Ectodermal cell (in vitro differentiated cells): ENCODE results near the gene TKTL1.

Experiments
- H3K27ac ChIP-seq: 2 replicates; pipeline ENCODE4 v1.7.0; 2013; ENCODE audit warnings: mild to moderate bottlenecking, low read depth, low read length; ENCODE audit not compliant: insufficient read depth, poor library complexity, severe bottlenecking
- H3K27me3 ChIP-seq: 2 replicates; pipeline ENCODE4 v1.7.0; 2013; ENCODE audit warnings: mild to moderate bottlenecking, low read length; ENCODE audit not compliant: insufficient read depth, control insufficient read depth, poor library complexity, severe bottlenecking
- H3K36me3 ChIP-seq: one replicate; pipeline ENCODE4 v1.7.0; 2013; ENCODE audit warnings: low read length; ENCODE audit not compliant: control insufficient read depth, insufficient read depth
- H3K4me1 ChIP-seq: one replicate; pipeline ENCODE4 v1.7.0; 2013; ENCODE audit warnings: low read length; ENCODE audit not compliant: control insufficient read depth, insufficient read depth
- H3K4me3 ChIP-seq: 2 replicates; pipeline ENCODE4 v1.7.0; 2013; ENCODE audit warnings: low read depth, low read length, control low read depth; ENCODE audit not compliant: insufficient read depth
- H3K9me3 ChIP-seq: 2 replicates; pipeline ENCODE4 v1.7.0; 2013; ENCODE audit warnings: mild to moderate bottlenecking, low read length, moderate library complexity; ENCODE audit not compliant: control insufficient read depth
- WGBS, 2 experiments: methylation state at CpG; one replicate each; pipeline ENCODE4 v1.1.7; 2013; ENCODE audit warnings: missing lambda C conversion rate in 2 of 2; 5-methylcytosine and 5-hydroxymethylcytosine counted together

Gene TKTL1

GRCh38 chrX:154360155-154360713 lies 64.6 kb downstream of the TKTL1 start:
- Histone ChIP-seq H3K27me3 (no peaks in the 10 kb centered on the region), H3K9me3 (no peaks in the 10 kb centered on the region), H3K4me1 (no peaks in the 10 kb centered on the region), H3K4me3 (no peak overlapping the region), H3K27ac (no peak overlapping the region), H3K36me3 (peaks cover 60% of the 10 kb centered on the region)
- WGBS, 2 experiments, result 94 to 96% methylated on average over 34 of the region's 34 CpGs

GRCh38 chrX:154362085-154362742 lies 66.6 kb downstream of the TKTL1 start:
- Histone ChIP-seq H3K4me1 (no peaks in the 10 kb centered on the region), H3K4me3 (no peak overlapping the region), H3K9me3 (no peaks in the 10 kb centered on the region), H3K27ac (no peak overlapping the region), H3K36me3 (peaks cover 67% of the 10 kb centered on the region), H3K27me3 (no peaks in the 10 kb centered on the region)
- 95 to 96% methylated on average over 30 of the region's 30 CpGs for WGBS, 2 experiments

- H3K4me1 ChIP-seq, result no peaks in the 10 kb centered on the region
- H3K27me3 ChIP-seq, result no peaks in the 10 kb centered on the region
- peaks cover 62% of the 10 kb centered on the region for H3K36me3 ChIP-seq
- H3K4me3 ChIP-seq, result no peak overlapping the region
- H3K27ac ChIP-seq, result no peak overlapping the region
- no peaks in the 10 kb centered on the region for H3K9me3 ChIP-seq
- 96% methylated on average over 20 of the region's 20 CpGs for WGBS, 2 experiments
Measured at GRCh38 chrX:154363706-154364439, 68.3 kb downstream of the TKTL1 start.

GRCh38 chrX:154365052-154365600 lies 69.5 kb downstream of the TKTL1 start:
- WGBS, 2 experiments, result 94 to 95% methylated on average over 20 of the region's 20 CpGs
- Histone ChIP-seq H3K4me1 (no peaks in the 10 kb centered on the region), H3K36me3 (peaks cover 51% of the 10 kb centered on the region)

GRCh38 chrX:154365997-154366665 lies 70.5 kb downstream of the TKTL1 start:
- H3K4me1 ChIP-seq, result no peaks in the 10 kb centered on the region
- peaks cover 45% of the 10 kb centered on the region for H3K36me3 ChIP-seq
- H3K4me3 ChIP-seq, result no peak overlapping the region
- H3K9me3 ChIP-seq, result no peaks in the 10 kb centered on the region
- no peaks in the 10 kb centered on the region for H3K27me3 ChIP-seq
- no peak overlapping the region for H3K27ac ChIP-seq
- WGBS, 2 experiments, result 97 to 98% methylated on average over 32 of the region's 32 CpGs

More at GRCh38 chrX:154365052-154365600, 69.5 kb downstream of the TKTL1 start:
- Histone ChIP-seq H3K27ac (no peak overlapping the region), H3K9me3 (no peaks in the 10 kb centered on the region), H3K27me3 (no peaks in the 10 kb centered on the region), H3K4me3 (no peak overlapping the region)

GRCh38 chrX:154366666-154367055 lies 71.1 kb downstream of the TKTL1 start:
- WGBS, 2 experiments, result 96 to 97% methylated on average over 11 of the region's 11 CpGs
- Histone ChIP-seq H3K27ac (no peak overlapping the region), H3K27me3 (peaks cover 2% of the 10 kb centered on the region), H3K36me3 (peaks cover 40% of the 10 kb centered on the region), H3K9me3 (no peaks in the 10 kb centered on the region), H3K4me1 (no peaks in the 10 kb centered on the region), H3K4me3 (no peak overlapping the region)

GRCh38 chrX:154367474-154368308 lies 72.1 kb downstream of the TKTL1 start:
- 95 to 96% methylated on average over 31 of the region's 31 CpGs for WGBS, 2 experiments
- Histone ChIP-seq H3K27me3 (peaks cover 11% of the 10 kb centered on the region), H3K36me3 (peaks cover 31% of the 10 kb centered on the region), H3K27ac (no peak overlapping the region), H3K4me3 (peak overlapping the region; percentile 81), H3K9me3 (no peaks in the 10 kb centered on the region), H3K4me1 (no peaks in the 10 kb centered on the region)

GRCh38 chrX:154368630-154369448 lies 73.2 kb downstream of the TKTL1 start:
- no peaks in the 10 kb centered on the region for H3K4me1 ChIP-seq
- peak overlapping the region; percentile 81 for H3K4me3 ChIP-seq
- H3K9me3 ChIP-seq, result no peaks in the 10 kb centered on the region
- H3K27ac ChIP-seq, result peak overlapping the region; percentile 36
- H3K27me3 ChIP-seq, result peaks cover 14% of the 10 kb centered on the region
- H3K36me3 ChIP-seq, result peaks cover 29% of the 10 kb centered on the region
- 31 to 41% methylated on average over 14 to 16 of the region's 16 CpGs for WGBS, 2 experiments
